Measurements from ENCODE around the gene RNU5B-1. TPM values are rescaled to one million over a fixed set of nuclear protein-coding genes. Genes with fewer than 3 reads are reported as not detected.

Gene RNU5B-1
- total and polyA plus RNA-seq, 9 of the 15 experiments (the other 6 are each of a cell fraction or from before 2014, with no cell fraction given): 14.2 TPM; not detected in 8

- no peak for TF ChIP-seq FOXJ2 (tag; IDR thresholded peaks at IDR 0.05)
- TF ChIP-seq ZBTB11 (CRISPR knock-in tag; IDR thresholded peaks at IDR 0.05): peak in 1 of 3 experiments; percentile 95; a peak in 1 of 6 replicates
These were observed 777 bp downstream of the RNU5B-1 start (continued) for GRCh38 chr15:65305150-65305758.

DNA sequence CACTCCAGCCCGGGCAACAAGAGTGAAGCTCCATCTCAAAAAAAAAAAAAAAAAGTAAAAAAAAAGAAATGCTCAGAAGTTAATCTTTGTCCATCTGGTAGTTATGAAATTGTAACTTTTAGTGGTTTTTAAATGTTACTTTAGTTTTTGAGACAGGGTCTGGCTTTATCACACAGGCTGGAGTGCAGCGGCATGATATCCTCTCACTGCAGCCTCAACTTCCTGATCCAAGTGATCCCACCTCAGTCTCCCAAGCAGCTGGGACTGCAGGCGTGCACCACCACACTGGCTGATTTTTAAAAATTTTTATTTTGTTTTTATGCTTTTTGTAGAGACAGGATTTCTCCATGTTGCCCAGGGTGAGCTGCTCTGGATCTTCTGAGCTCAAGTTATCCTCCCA lies 1.3 kb downstream of the RNU5B-1 start:
- POLR2A ChIA-PET: interaction anchor here (0.5 to 3.5 kb wide), 32 partner anchors 10 to 668 kb away, joined by 3 to 194 read pairs (median 12); partner anchors contain the start of genes CILP, CLPX, PARP16 and PDCD7
- intact Hi-C loops (cut with micrococcal nuclease): loop anchor here (2.0 kb wide), 1 partner anchor 117 kb away; no protein-coding TSS in a partner anchor
- no peak for ATAC-seq

More for the DNA sequence above, 1.3 kb downstream of the RNU5B-1 start:
- H3K4me3 ChIP-seq: no peak overlapping the region
- H3K27me3 ChIP-seq (ENCODE audit: control insufficient read depth in 2 of 2, insufficient read depth in 2 of 2, low read length in 2 of 2): no peaks in the 10 kb centered on the region; a peak in 1 of 5 replicates
- TF ChIP-seq CCAR2 (IDR thresholded peaks at IDR 0.05; ENCODE audit: low read depth, low read length) (no peak), NONO (IDR thresholded peaks at IDR 0.05; ENCODE audit: low read depth in 2 of 2, low read length in 1 of 2) (0 out of 4 replicates have a peak, but pooled peaks of 1 of the 2 experiments have one; percentile 61), RBM17 (IDR thresholded peaks at IDR 0.05; ENCODE audit: borderline replicate concordance, low read depth, low read length) (no peak)
- no peak overlapping the region; a peak in 1 of 4 replicates for H3K9ac ChIP-seq (ENCODE audit: insufficient read depth in 1 of 2, low read depth in 2 of 2, low read length in 2 of 2)
- no peaks in the 10 kb centered on the region for H3K79me2 ChIP-seq (ENCODE audit: control insufficient read depth, insufficient read depth, low read length)
- H3K27ac ChIP-seq (ENCODE audit: extremely low read depth, low read depth, low read length): no peak overlapping the region
- CTCF ChIA-PET (ENCODE audit: low intra/inter-chr PET ratio): interaction anchor here (1.0 kb wide), 1 partner anchor 575 kb away, joined by 5 read pairs; no protein-coding TSS in a partner anchor
- in situ Hi-C loops (cut with MboI): no loop called here
- no peak overlapping the region for H2AFZ ChIP-seq (ENCODE audit: low read depth, low read length)
- no peak overlapping the region for H3K4me2 ChIP-seq (ENCODE audit: insufficient read depth, low read length)
- no peaks in the 10 kb centered on the region for H3K9me3 ChIP-seq (replicated peaks; ENCODE audit: control insufficient read depth, insufficient read depth, low read depth, low read length)
- peaks cover 14 to 15% of the 10 kb centered on the region in 2 experiments for H3K4me1 ChIP-seq (replicated peaks in 1 of 2; ENCODE audit: control insufficient read depth in 2 of 2, insufficient read depth in 2 of 2, low read length in 2 of 2)
- no peaks in the 10 kb centered on the region for H3K36me3 ChIP-seq (ENCODE audit: control insufficient read depth, insufficient read depth, low read length)
- WGBS (ENCODE audit: insufficient coverage, low coverage, missing lambda C conversion rate): 13% methylated on average over 2 of the region's 3 CpGs
- no peaks in the 10 kb centered on the region for H4K20me1 ChIP-seq (replicated peaks; ENCODE audit: control insufficient read depth, insufficient read depth, low read length)
- no peak for FAIRE-seq
- BruUV-seq (replicated peaks): no TSS peak
- DNase-seq (ENCODE audit: extremely low read depth in 1 of 4, low spot score in 3 of 4): no peak
- no peaks in the 10 kb centered on the region for H3K9me1 ChIP-seq (ENCODE audit: control insufficient read depth, insufficient read depth, low read length)

All from K562 (cell line).